GM10248 (cell line): ENCODE results near the gene RPL35.

Experiments
- CTCF ChIA-PET: fragments of 300-600 bp; sonication (Branson Sonifier 250); formaldehyde crosslinking; extraction: SDS; loops from one replicate; lab custom pipeline; 2021; ENCODE audit warnings: antibody characterized with exemption; lab: Yijun Ruan, JAX
- POLR2A ChIA-PET: fragments of 350-650 bp; sonication (Branson Sonifier 250); formaldehyde crosslinking; extraction: SDS; loops from one replicate; lab custom pipeline; 2020; ENCODE audit warnings: antibody characterized with exemption; lab: Yijun Ruan, JAX
- DNase-seq: peaks from one replicate; pipeline ENCODE4 v3.0.0; 2012; ENCODE audit errors: extremely low spot score
- TF ChIP-seq, protein P1 (sequence below): IDR thresholded peaks from 2 replicates; pipeline ENCODE4 v1.5.1; 2012; ENCODE audit warnings: mild to moderate bottlenecking, low read depth; ENCODE audit errors: extremely low read depth, missing control alignments, control extremely low read depth

RPL35 gene

DNA sequence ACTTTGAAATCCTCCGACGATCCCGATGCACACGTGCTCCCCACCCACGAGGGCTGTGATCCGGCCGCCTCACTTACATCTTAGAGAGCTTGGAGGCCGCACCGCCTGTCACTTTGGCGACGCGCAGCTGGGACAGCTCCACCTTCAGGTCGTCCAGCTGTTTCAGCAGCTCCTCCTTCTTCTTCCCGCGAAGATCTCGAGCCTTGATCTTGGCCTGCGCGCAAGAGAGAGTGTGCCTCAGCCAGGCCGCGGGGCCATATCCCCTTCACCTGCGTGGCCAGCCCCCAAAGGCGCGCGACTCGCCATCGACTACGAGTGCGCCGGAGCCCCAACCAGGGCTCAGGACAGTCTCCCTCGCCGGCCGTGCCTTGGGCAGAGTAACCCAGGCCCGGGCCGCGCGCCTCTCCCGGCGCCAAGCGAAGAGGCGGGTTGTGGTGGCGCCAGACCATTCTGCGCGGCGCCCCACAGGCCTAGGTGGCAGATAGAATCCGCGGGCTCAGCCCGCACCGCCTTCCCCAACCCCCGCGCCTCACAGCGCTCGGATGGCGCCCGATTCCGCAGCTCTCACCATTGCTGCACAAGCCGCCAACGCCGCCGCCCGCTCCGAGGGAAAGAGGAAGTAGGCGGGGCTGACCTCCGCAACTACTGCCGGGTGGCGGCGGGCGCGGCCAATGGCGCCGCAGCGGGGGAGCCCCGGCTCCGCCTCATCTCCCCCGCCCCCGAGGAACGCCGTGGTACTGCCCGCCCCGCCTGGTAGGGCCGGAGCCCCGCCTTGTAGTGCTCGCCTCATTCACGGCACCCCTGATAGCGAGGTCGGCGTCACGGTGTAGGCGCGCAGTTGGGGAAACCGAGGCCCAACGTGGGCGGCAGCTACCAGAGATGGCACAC, at the start of gene RPL35, which contains the start of gene ARPC5L:
Gene RPL35, minus strand, starts transcription at position 616 of the 888 bp plus-strand sequence. Its CDS starts 45 bp downstream, at position 571.
Gene ARPC5L, plus strand, starts transcription at position 789 of the 888 bp plus-strand sequence. CDS start 7,161 bp downstream, outside the sequence.
- TF ChIP-seq, protein P1, sequence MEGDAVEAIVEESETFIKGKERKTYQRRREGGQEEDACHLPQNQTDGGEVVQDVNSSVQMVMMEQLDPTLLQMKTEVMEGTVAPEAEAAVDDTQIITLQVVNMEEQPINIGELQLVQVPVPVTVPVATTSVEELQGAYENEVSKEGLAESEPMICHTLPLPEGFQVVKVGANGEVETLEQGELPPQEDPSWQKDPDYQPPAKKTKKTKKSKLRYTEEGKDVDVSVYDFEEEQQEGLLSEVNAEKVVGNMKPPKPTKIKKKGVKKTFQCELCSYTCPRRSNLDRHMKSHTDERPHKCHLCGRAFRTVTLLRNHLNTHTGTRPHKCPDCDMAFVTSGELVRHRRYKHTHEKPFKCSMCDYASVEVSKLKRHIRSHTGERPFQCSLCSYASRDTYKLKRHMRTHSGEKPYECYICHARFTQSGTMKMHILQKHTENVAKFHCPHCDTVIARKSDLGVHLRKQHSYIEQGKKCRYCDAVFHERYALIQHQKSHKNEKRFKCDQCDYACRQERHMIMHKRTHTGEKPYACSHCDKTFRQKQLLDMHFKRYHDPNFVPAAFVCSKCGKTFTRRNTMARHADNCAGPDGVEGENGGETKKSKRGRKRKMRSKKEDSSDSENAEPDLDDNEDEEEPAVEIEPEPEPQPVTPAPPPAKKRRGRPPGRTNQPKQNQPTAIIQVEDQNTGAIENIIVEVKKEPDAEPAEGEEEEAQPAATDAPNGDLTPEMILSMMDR, result no peak
- ChIA-PET CTCF (interaction anchor here (0.6 to 26.0 kb wide), 7 partner anchors 9 to 282 kb away, joined by 3 to 814 read pairs (median 4); partner anchors contain the start of genes NR6A1, OLFML2A, SCAI and WDR38), POLR2A (interaction anchor here (0.6 to 1.9 kb wide), 11 partner anchors 8 to 407 kb away, joined by 3 to 17 read pairs (median 5); partner anchors contain the start of gene WDR38)
- DNase-seq, result peak; percentile 99

DNA sequence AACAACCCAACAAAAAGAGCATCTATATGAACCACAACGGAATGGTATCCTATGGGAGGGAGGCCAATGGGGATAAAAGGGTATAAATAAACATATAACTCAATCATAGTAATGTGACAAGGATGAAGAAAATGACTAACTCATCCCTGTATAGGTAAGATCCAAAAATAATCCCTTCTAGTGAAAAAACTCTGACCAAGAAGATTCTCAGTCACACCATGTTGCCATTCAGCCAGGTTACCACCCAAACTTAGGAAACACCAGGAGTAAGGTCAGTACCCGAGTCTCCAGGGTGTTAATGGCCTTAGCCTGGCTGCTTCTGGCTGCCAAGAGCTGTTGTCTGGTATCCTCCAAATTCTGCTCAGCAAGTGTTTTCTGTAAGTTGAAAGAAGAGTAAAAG, 46.3 kb upstream of the RPL35 start:
- CTCF ChIA-PET, result interaction anchor here (1.2 to 1.5 kb wide), 2 partner anchors 14 to 250 kb away, joined by 3 read pairs; no protein-coding TSS in a partner anchor
- no peak for DNase-seq
- TF ChIP-seq, protein P1, result no peak
- POLR2A ChIA-PET, result no interaction called here

DNA sequence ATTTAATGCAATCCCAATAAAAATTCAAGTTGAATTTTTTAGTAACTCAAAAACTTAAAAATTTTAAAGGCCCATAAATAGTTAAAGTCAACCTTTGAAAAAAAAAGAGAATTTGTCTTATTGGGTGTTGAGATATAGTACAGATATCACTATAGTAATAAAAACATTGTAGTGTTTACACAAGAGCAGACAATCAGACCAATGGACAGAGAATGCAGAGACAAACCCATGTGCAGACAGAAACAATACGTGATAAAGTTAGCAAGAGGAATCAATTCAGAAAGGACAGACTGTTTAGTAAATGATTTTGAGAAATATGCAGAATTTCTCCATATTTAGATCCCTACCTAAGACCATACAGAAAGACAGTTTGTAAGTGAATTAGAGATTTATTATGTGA, 45.2 kb upstream of the RPL35 start:
- TF ChIP-seq, protein P1, result no peak
- POLR2A ChIA-PET, result no interaction called here
- DNase-seq, result no peak
- CTCF ChIA-PET, result no interaction called here

DNA sequence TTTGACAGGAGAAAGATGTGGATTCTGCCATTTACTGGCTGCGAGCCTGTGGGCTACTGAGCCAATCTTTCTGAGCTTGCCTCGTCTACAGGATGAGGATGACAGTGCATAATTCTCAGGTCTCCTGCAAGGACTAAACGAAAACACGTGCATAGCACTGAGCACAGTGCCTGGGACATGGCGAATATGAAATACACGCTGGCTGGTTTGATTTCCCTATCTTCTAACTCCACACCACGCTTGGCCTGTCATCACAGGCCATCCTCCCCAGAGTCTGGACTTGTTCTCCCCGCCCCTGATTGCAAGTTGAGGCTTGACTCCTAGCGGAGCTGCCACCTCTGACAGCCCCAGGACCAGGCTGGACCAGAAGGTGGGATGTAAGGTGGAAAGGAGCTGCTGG, 38.1 kb upstream of the RPL35 start:
- ChIA-PET CTCF (interaction anchor here (1.1 to 2.8 kb wide), 5 partner anchors 8 to 125 kb away, joined by 3 to 6 read pairs (median 4); no protein-coding TSS in a partner anchor), POLR2A (no interaction called here)
- no peak for DNase-seq

DNA sequence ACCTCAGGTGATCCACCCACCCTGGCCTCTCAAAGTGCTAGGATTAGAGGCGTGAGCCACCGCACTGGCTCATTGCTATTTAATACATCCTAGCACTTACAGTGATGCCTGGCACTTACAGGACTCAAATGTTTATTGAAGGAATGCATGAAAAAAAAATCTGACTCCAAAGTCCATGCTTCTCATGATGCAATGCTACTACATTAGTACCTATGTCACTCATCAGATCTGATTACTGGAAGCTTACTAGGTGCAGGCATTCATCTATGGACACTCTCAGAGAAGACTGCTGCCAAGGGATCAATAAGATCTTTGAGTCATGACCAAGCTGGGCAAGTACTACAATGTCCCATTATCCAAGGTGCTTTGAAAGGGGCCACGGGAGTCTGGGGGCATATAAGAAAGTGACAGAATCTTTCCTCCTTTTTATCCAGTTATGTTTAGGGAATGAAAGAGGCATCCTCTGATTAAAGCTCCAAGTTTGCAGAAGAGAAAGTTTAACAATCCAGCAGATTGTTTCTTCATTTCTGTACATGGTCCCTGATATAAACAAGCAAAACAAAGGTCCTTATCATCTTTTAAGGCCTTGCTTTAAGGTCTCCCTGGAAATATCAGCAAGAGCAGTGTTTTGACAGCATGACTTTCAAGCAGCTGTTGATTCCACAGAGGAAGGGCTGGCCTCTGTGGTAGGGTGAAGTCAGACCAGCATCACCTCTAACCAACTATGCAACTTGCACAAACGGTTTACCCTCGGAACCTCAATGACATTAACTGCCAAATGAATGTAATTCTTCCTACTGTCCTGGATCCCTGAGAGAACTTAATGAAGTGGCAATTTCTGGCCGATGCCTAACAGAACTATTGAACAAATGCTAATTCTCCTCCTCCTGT, 36.1 kb upstream of the RPL35 start:
- DNase-seq, result no peak
- POLR2A ChIA-PET, result no interaction called here
- CTCF ChIA-PET, result interaction anchor here (1.3 kb wide), 2 partner anchors 45 to 126 kb away, joined by 4 to 5 read pairs; partner anchors contain the start of gene WDR38
- TF ChIP-seq, protein P1, result no peak

More for the DNA sequence above, 38.1 kb upstream of the RPL35 start:
- TF ChIP-seq, protein P1, result no peak
